ENCODE results near the gene TCAF1.

The TCAF1 gene

DNA sequence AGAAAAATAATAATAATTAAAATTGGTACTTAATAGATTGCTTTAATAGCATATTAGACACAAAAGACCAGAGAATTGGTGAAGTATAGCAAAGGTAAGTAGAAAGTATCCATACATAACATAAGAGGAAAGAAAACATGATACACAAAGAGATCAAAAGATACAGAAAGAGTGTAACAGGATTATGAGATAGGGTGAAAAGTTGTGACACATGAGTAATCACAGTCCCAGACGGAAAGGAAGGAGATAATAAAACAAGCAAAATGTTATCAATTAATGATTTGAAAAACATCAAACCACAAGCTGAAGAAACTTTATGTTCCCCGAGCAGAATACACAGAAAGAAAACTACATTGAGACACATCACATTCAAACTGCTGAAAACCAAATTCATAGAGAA is 10.5 kb downstream of the TCAF1 start:
- no peaks in the 10 kb centered on the region for H3K9me2 ChIP-seq (replicated peaks; ENCODE audit: low read depth, low read length)
- no peaks in the 10 kb centered on the region for H3K36me3 ChIP-seq (ENCODE audit: insufficient read depth, low read length)
- H3K27me3 ChIP-seq (ENCODE audit: insufficient read depth, low read length, poor library complexity, severe bottlenecking), result no peaks in the 10 kb centered on the region
- peaks cover 10% of the 10 kb centered on the region for H3K4me1 ChIP-seq (ENCODE audit: insufficient read depth, low read length, poor library complexity, severe bottlenecking)
- no peaks in the 10 kb centered on the region for H3F3A ChIP-seq (ENCODE audit: low read depth)
- no peak overlapping the region for H3K4me3 ChIP-seq (ENCODE audit: low read length, poor library complexity, severe bottlenecking)
- H2AFZ ChIP-seq (ENCODE audit: low read length), result no peak overlapping the region
- TF ChIP-seq EZH2phosphoT487 (IDR thresholded peaks at IDR 0.05; ENCODE audit: borderline replicate concordance) (no peak), CTCF (conservative IDR thresholded peaks at IDR 0.05; ENCODE audit: low read length) (no peak)
- H3K4me2 ChIP-seq (ENCODE audit: low read depth, low read length, poor library complexity, severe bottlenecking), result no peak overlapping the region
- no peak overlapping the region for H3K9ac ChIP-seq (ENCODE audit: low read depth, low read length, poor library complexity, severe bottlenecking)
- peaks cover 6% of the 10 kb centered on the region; the same call in 1 of the 2 replicates for H3K9me3 ChIP-seq (ENCODE audit: insufficient read depth, low read depth, low read length)
- H3K79me2 ChIP-seq (ENCODE audit: insufficient read depth, low read length), result peaks cover 30% of the 10 kb centered on the region
- peaks cover 12% of the 10 kb centered on the region for H4K20me1 ChIP-seq (ENCODE audit: insufficient read depth, low read length, poor library complexity, severe bottlenecking)

GRCh38 chr7:143890558-143890957 is 11.4 kb downstream of the TCAF1 start:
- no peaks in the 10 kb centered on the region for H3K36me3 ChIP-seq (ENCODE audit: insufficient read depth, low read length)
- H3K4me3 ChIP-seq (ENCODE audit: low read length, poor library complexity, severe bottlenecking), result no peak overlapping the region
- TF ChIP-seq EZH2phosphoT487 (IDR thresholded peaks at IDR 0.05; ENCODE audit: borderline replicate concordance), result no peak
- TF ChIP-seq CTCF (conservative IDR thresholded peaks at IDR 0.05; ENCODE audit: low read length), result no peak
- no peak overlapping the region for H3K9ac ChIP-seq (ENCODE audit: low read depth, low read length, poor library complexity, severe bottlenecking)
- H4K20me1 ChIP-seq (ENCODE audit: insufficient read depth, low read length, poor library complexity, severe bottlenecking), result peaks cover 6% of the 10 kb centered on the region
- H3K9me3 ChIP-seq (ENCODE audit: insufficient read depth, low read depth, low read length), result peaks cover 6% of the 10 kb centered on the region; the same call in 1 of the 2 replicates
- no peak overlapping the region for H3K4me2 ChIP-seq (ENCODE audit: low read depth, low read length, poor library complexity, severe bottlenecking)
- peaks cover 13% of the 10 kb centered on the region for H3K4me1 ChIP-seq (ENCODE audit: insufficient read depth, low read length, poor library complexity, severe bottlenecking)
- H3K9me2 ChIP-seq (replicated peaks; ENCODE audit: low read depth, low read length), result no peaks in the 10 kb centered on the region
- no peaks in the 10 kb centered on the region for H3F3A ChIP-seq (ENCODE audit: low read depth)
- H3K27me3 ChIP-seq (ENCODE audit: insufficient read depth, low read length, poor library complexity, severe bottlenecking), result no peaks in the 10 kb centered on the region
- H2AFZ ChIP-seq (ENCODE audit: low read length), result no peak overlapping the region
- peaks cover 26% of the 10 kb centered on the region for H3K79me2 ChIP-seq (ENCODE audit: insufficient read depth, low read length)

GRCh38 chr7:143889068-143889467 is 12.9 kb downstream of the TCAF1 start:
- H3K9me2 ChIP-seq (replicated peaks; ENCODE audit: low read depth, low read length), result no peaks in the 10 kb centered on the region
- H3F3A ChIP-seq (ENCODE audit: low read depth), result no peaks in the 10 kb centered on the region
- H2AFZ ChIP-seq (ENCODE audit: low read length), result no peak overlapping the region
- H4K20me1 ChIP-seq (ENCODE audit: insufficient read depth, low read length, poor library complexity, severe bottlenecking), result peaks cover 3% of the 10 kb centered on the region
- H3K4me1 ChIP-seq (ENCODE audit: insufficient read depth, low read length, poor library complexity, severe bottlenecking), result peaks cover 13% of the 10 kb centered on the region
- H3K36me3 ChIP-seq (ENCODE audit: insufficient read depth, low read length), result no peaks in the 10 kb centered on the region
- TF ChIP-seq EZH2phosphoT487 (IDR thresholded peaks at IDR 0.05; ENCODE audit: borderline replicate concordance) (no peak), CTCF (conservative IDR thresholded peaks at IDR 0.05; ENCODE audit: low read length) (no peak)
- peaks cover 17% of the 10 kb centered on the region for H3K79me2 ChIP-seq (ENCODE audit: insufficient read depth, low read length)
- H3K4me2 ChIP-seq (ENCODE audit: low read depth, low read length, poor library complexity, severe bottlenecking), result no peak overlapping the region
- no peak overlapping the region for H3K9ac ChIP-seq (ENCODE audit: low read depth, low read length, poor library complexity, severe bottlenecking)
- H3K27me3 ChIP-seq (ENCODE audit: insufficient read depth, low read length, poor library complexity, severe bottlenecking), result no peaks in the 10 kb centered on the region
- no peak overlapping the region for H3K4me3 ChIP-seq (ENCODE audit: low read length, poor library complexity, severe bottlenecking)
- peaks cover 6% of the 10 kb centered on the region; the same call in 1 of the 2 replicates for H3K9me3 ChIP-seq (ENCODE audit: insufficient read depth, low read depth, low read length)

Measured in Loucy (cell line).